Brain microvascular endothelial cell (primary cell): ENCODE results near the gene ACAD11.
A peak's percentile ranks its signal among the peaks of the same experiment; 100 is the strongest.
"Not testable (repeated sequence)": the region's sequence is repeated elsewhere in the genome, so short reads cannot be mapped to it uniquely, and the experiment has no call there.

Source experiments
- DNase-seq: peaks from one replicate; pipeline ENCODE4 v3.0.0-alpha.2; 2020
- H3K27ac ChIP-seq: fragments of 250-450 bp; sonication (Bioruptor Pico); 2 replicates; pipeline ENCODE4 v1.5.1; 2020; ENCODE audit warnings: mild to moderate bottlenecking, moderate library complexity
- H3K27me3 ChIP-seq: fragments of 250-450 bp; sonication (Bioruptor Pico); replicated peaks from 2 replicates; pipeline ENCODE4 v1.5.1; 2020; ENCODE audit warnings: mild to moderate bottlenecking
- H3K36me3 ChIP-seq: fragments of 250-450 bp; sonication (Bioruptor Pico); replicated peaks from 2 replicates; pipeline ENCODE4 v1.5.1; 2020; ENCODE audit warnings: mild to moderate bottlenecking
- H3K4me3 ChIP-seq: 2 replicates; pipeline ENCODE4 v1.5.1; 2011; ENCODE audit warnings: low read depth, mild to moderate bottlenecking, control low read depth, low read length, moderate library complexity
- CTCF ChIP-seq: IDR thresholded peaks from 2 replicates; pipeline ENCODE4 v1.5.1; 2011; ENCODE audit warnings: low read depth, mild to moderate bottlenecking, moderate library complexity, low read length, control low read depth, inconsistent platforms; ENCODE audit errors: missing control alignments
- in situ Hi-C: cut with HindIII; loops from 2 replicates; pipeline ENCODE4 v1.10.0; 2017; ENCODE audit warnings: low sequenced_read_pairs, low pct_ligation_motif_present

The ACAD11 gene

GRCh38 chr3:132650153-132650552, 9.5 kb downstream of the ACAD11 start:
- Histone ChIP-seq H3K27me3 (no peaks in the 10 kb centered on the region), H3K4me3 (no peak overlapping the region), H3K36me3 (no peaks in the 10 kb centered on the region), H3K27ac (no peak overlapping the region)
- in situ Hi-C loops, result no loop called here
- no peak for DNase-seq
- no peak for TF ChIP-seq CTCF

GRCh38 chr3:132645058-132645457, 14.6 kb downstream of the ACAD11 start:
- TF ChIP-seq CTCF, result no peak
- H3K27me3 ChIP-seq, result no peaks in the 10 kb centered on the region
- in situ Hi-C loops, result loop anchor here (25.0 kb wide), 1 partner anchor 108 kb away; no protein-coding TSS in a partner anchor

DNA sequence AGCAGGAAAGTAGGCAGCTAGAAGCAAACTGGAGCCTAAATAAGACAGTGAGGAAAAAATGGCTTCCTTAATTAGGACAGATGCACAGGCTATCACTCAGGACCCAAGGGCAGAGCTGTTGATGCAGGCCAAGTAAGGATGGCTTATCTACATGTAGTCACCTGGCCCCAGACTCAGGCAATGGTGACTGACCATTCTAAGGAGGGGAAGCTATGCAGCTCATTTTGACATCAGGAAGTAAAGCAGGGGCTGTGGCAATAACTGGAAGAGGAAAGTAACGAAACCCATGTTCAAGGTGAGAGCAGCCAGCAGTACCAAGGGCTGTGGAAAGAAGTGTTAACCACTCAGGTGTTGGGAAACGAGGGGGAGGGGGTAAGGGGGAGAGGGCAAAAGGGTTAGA, 16.2 kb downstream of the ACAD11 start:
- in situ Hi-C loops, result loop anchor here (25.0 kb wide), 1 partner anchor 106 kb away; no protein-coding TSS in a partner anchor
- DNase-seq, result no peak
- H3K27ac ChIP-seq, result no peak overlapping the region
- H3K36me3 ChIP-seq, result no peaks in the 10 kb centered on the region
- no peaks in the 10 kb centered on the region for H3K27me3 ChIP-seq
- no peak overlapping the region for H3K4me3 ChIP-seq
- TF ChIP-seq CTCF, result no peak

More at GRCh38 chr3:132645058-132645457, 14.6 kb downstream of the ACAD11 start:
- DNase-seq, result no peak
- no peak overlapping the region for H3K4me3 ChIP-seq
- no peaks in the 10 kb centered on the region for H3K36me3 ChIP-seq
- no peak overlapping the region for H3K27ac ChIP-seq

- Histone ChIP-seq H3K36me3 (no peaks in the 10 kb centered on the region), H3K27me3 (no peaks in the 10 kb centered on the region), H3K27ac (no peak overlapping the region), H3K4me3 (no peak overlapping the region)
- DNase-seq, result no peak
- in situ Hi-C loops, result loop anchor here (25.0 kb wide), 1 partner anchor 105 kb away; no protein-coding TSS in a partner anchor
- TF ChIP-seq CTCF, result no peak
These were observed 17.1 kb downstream of the ACAD11 start for GRCh38 chr3:132642539-132642847.

DNA sequence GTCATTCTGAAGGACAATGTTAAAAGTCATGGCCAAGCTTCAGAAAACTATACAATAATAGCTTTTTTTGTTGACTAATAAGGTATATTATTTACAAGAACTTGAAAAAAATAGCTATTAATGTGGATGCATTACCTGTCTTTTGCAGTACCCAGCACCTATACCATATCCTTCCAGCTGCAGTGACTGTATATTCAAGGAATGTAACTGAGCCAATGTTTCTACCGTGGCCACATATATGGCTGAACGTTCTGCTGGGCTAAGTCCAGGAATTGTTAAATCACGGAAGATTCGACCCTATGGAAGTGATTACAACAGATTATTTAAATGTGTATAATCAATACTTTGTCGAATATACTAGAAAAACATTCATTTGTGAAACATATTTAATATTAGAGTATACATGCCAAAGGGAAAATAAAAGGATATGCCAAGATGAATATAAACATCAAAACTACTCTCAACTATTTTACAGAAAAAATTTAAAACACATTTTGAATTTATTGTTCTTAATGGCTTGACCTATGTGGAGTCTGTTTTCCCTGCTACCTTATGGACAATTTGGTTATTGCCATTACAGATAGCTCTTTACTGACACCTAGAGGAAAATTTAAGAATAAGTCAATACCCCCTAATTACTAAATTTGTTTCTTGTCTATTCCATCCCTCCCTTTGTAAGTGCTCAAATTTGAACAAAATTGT, 17.6 kb downstream of the ACAD11 start:
- DNase-seq, result no peak
- peak; percentile 50 for TF ChIP-seq CTCF
- Histone ChIP-seq H3K36me3 (no peaks in the 10 kb centered on the region), H3K4me3 (no peak overlapping the region), H3K27me3 (no peaks in the 10 kb centered on the region), H3K27ac (no peak overlapping the region)
- in situ Hi-C loops, result loop anchor here (25.0 kb wide), 1 partner anchor 105 kb away; no protein-coding TSS in a partner anchor

- H3K27me3 ChIP-seq, H3K27ac ChIP-seq: not testable (repeated sequence)
These were observed 18.2 kb downstream of the ACAD11 start for GRCh38 chr3:132641427-132641826.

More at GRCh38 chr3:132641427-132641826, 18.2 kb downstream of the ACAD11 start:
- in situ Hi-C loops, result loop anchor here (25.0 kb wide), 1 partner anchor 104 kb away; no protein-coding TSS in a partner anchor
- not testable (repeated sequence) for H3K36me3 ChIP-seq, H3K4me3 ChIP-seq, DNase-seq
